ENCODE data around the gene PCDHA13. TPM values are rescaled to one million over a fixed set of nuclear protein-coding genes. Genes with fewer than 3 reads are reported as not detected.

The PCDHA13 gene
- total RNA-seq, 1 donor from 2014 or later = 0.97 TPM

DNA sequence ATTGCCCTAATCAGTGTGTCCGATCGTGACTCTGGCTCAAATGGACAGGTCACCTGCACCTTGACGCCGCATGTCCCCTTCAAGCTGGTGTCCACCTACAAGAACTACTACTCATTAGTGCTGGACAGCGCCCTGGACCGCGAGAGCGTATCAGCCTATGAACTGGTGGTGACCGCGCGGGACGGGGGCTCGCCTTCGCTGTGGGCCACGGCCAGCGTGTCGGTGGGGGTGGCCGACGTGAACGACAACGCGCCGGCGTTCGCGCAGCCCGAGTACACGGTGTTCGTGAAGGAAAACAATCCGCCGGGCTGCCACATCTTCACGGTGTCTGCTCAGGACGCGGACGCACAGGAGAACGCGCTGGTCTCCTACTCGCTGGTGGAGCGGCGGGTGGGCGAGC lies 1.4 kb downstream of the PCDHA13 start:
- TF ChIP-seq, protein P1, sequence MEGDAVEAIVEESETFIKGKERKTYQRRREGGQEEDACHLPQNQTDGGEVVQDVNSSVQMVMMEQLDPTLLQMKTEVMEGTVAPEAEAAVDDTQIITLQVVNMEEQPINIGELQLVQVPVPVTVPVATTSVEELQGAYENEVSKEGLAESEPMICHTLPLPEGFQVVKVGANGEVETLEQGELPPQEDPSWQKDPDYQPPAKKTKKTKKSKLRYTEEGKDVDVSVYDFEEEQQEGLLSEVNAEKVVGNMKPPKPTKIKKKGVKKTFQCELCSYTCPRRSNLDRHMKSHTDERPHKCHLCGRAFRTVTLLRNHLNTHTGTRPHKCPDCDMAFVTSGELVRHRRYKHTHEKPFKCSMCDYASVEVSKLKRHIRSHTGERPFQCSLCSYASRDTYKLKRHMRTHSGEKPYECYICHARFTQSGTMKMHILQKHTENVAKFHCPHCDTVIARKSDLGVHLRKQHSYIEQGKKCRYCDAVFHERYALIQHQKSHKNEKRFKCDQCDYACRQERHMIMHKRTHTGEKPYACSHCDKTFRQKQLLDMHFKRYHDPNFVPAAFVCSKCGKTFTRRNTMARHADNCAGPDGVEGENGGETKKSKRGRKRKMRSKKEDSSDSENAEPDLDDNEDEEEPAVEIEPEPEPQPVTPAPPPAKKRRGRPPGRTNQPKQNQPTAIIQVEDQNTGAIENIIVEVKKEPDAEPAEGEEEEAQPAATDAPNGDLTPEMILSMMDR (IDR thresholded peaks at IDR 0.05) = no peak
- Histone ChIP-seq H3K4me3 (no peak overlapping the region), H3K36me3 (no peaks in the 10 kb centered on the region), H3K9me3 (no peaks in the 10 kb centered on the region), H3K27ac (no peak overlapping the region), H3K27me3 (ENCODE audit: low read depth) (peaks cover 5% of the 10 kb centered on the region), H3K4me1 (no peaks in the 10 kb centered on the region)
- intact Hi-C loops (cut with DNase I) = loop anchor here (10.0 kb wide), 1 partner anchor 161 kb away; no protein-coding TSS in a partner anchor
- no peak for ATAC-seq
- DNase-seq = peak; percentile 41

GRCh38 chr5:140883927-140884697 lies 2.2 kb downstream of the PCDHA13 start:
- intact Hi-C loops (cut with DNase I) = loop anchor here (10.0 kb wide), 1 partner anchor 161 kb away; no protein-coding TSS in a partner anchor
- Histone ChIP-seq H3K9me3 (no peaks in the 10 kb centered on the region), H3K4me3 (no peak overlapping the region), H3K27me3 (ENCODE audit: low read depth) (peaks cover 5% of the 10 kb centered on the region), H3K4me1 (no peaks in the 10 kb centered on the region), H3K27ac (no peak overlapping the region), H3K36me3 (no peaks in the 10 kb centered on the region)
- TF ChIP-seq, protein P1 (IDR thresholded peaks at IDR 0.05) = no peak
- ATAC-seq (peak in 1 of 2 donors; percentile 27), DNase-seq (peak; percentile 34)

- Histone ChIP-seq H3K27ac (no peak overlapping the region), H3K27me3 (ENCODE audit: low read depth) (no peaks in the 10 kb centered on the region), H3K36me3 (no peaks in the 10 kb centered on the region), H3K9me3 (peaks cover 3% of the 10 kb centered on the region), H3K4me3 (no peak overlapping the region), H3K4me1 (no peaks in the 10 kb centered on the region)
- TF ChIP-seq, protein P1 (IDR thresholded peaks at IDR 0.05) = no peak
- no peak for ATAC-seq
- no peak for DNase-seq
- intact Hi-C loops (cut with DNase I) = no loop called here
These were observed 34.4 kb downstream of the PCDHA13 start for GRCh38 chr5:140916325-140916724.

DNA sequence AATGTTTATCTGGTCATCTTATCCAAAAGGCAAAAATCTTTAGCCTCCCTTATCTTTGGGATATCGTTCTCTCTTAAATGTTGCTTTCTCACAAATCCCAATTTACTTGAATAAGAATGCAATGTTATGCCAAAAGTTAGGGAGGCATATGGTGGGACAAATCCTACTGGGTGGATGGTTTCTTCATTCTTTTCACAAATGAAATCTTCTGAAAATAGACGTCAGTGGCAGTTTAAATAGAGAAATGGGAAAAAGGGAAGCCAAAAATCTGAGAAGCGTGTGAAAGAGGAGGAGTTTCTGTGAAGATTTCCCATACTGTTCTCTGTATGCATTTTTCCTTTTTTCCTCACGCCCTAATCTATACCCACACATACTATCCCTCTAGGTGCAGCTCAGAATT lies 41.7 kb downstream of the PCDHA13 start:
- H3K4me3 ChIP-seq = no peak overlapping the region
- ATAC-seq (no peak), DNase-seq (no peak)
- H3K27ac ChIP-seq = no peak overlapping the region
- no peaks in the 10 kb centered on the region for H3K36me3 ChIP-seq
- no peaks in the 10 kb centered on the region for H3K9me3 ChIP-seq
- H3K4me1 ChIP-seq = peaks cover 9% of the 10 kb centered on the region
- intact Hi-C loops (cut with DNase I) = no loop called here
- H3K27me3 ChIP-seq (ENCODE audit: low read depth) = peaks cover 17% of the 10 kb centered on the region
- TF ChIP-seq, protein P1 (IDR thresholded peaks at IDR 0.05) = no peak

GRCh38 chr5:140925806-140926442 lies 44.0 kb downstream of the PCDHA13 start, which contains the start of gene PCDHAC1:
TSS of gene PCDHAC1 (plus strand) at chr5:140926299. CDS start at chr5:140926893, 594 bp downstream.
- DNase-seq (peak; percentile 57), ATAC-seq (peak; percentile 86 to 91)
- TF ChIP-seq, protein P1 (IDR thresholded peaks at IDR 0.05) = no peak
- Histone ChIP-seq H3K4me1 (peaks cover 9% of the 10 kb centered on the region), H3K4me3 (peak within 1 kb of the TSS; percentile 58), H3K27ac (peak within 1 kb of the TSS; percentile 48), H3K9me3 (no peaks in the 10 kb centered on the region), H3K36me3 (no peaks in the 10 kb centered on the region), H3K27me3 (ENCODE audit: low read depth) (peaks cover 17% of the 10 kb centered on the region)
- intact Hi-C loops (cut with DNase I) = no loop called here

Measured in lower lobe of right lung (tissue), 2 donors.